NCI-H187 (cell line): Measurements from ENCODE around the gene POC1A.

Source experiments
- DNase-seq, 2 experiments: peaks; one replicate each; lab custom pipeline; 2025; lab: John Stamatoyannopoulos, UW

POC1A gene

DNA sequence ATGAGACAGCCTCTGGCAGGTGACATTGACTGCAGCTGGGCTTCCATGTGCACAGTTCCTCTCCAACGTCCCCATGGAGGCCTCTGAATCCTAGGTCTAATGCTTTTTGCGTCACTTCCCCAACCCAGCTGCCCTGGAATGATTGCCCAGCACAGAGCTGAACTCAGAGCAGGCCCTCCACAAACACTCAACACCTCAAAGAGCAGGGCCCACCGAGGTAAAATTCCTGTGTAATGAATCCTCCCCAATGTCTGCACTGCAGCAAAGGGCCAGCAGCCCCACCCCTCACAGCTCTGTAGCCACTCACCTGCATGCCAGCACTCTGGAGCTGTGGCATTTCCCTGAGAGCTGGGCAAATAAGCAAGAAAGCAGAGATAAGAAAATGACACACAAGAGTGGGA lies 55.2 kb downstream of the POC1A start:
- DNase-seq, result no peak

- no peak for DNase-seq
These were observed 56.2 kb downstream of the POC1A start for GRCh38 chr3:52097851-52098507.

DNA sequence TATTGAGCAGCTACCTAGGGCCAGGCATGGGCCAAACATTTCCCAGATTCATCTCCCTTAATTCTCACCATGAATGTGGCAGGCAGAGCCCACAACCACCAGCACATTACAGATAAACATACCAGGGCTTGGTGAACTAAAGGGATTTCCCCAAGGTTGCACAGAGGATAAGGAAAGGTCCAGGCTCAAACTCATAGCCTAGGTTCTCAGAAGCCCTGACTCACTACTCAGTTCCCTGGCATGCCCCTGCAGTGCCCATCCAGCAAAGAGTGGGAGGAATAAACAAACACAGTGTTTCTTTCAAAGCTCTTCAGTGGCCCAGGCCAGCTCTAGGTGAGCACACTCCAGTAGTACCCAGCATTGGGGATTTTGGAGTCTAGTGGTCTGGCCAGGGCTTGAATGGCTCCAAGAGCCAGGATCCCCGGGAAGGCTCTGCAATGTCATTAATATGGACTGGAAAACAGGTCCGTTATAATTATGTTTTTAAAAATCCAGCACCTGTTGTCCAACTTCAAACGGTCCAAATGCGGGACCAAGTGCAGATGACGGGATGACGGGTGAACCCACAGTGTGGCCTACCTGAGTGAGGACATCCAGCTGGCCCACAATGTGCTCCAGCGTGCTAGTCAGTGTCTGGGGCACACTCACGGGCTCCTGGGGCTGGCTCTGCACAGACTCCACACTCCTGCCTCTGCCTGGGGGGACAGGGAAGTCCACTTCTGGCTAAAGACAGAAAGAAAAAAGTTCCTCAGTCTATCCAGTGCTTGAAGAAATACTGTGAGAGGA lies 58.0 kb downstream of the POC1A start:
- DNase-seq, result no peak

- no peak for DNase-seq
These were observed 59.4 kb downstream of the POC1A start for GRCh38 chr3:52094571-52095485.

- no peak for DNase-seq
These were observed 60.3 kb downstream of the POC1A start for GRCh38 chr3:52093756-52094545.

DNA sequence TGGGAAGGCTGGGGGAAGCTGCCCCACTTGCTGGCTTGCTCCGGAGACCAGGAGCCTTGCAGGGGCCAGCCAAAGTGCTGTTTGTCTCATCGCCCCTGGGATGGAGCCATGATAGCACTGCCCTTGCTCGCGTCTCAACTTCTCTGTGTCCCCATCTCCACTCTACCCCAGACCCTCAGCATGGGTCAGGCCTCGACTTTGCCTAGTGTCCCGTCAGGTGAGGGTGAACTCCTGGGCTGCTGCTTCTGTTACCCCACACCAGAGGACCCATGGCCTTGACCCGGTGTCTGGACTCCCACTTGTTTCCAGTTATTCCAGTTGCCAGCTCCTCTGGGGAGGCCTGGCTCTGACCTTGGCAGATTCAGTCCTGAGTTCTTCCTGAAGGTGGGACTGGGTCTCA lies 61.3 kb downstream of the POC1A start:
- no peak for DNase-seq

GRCh38 chr3:52092271-52092660 lies 62.0 kb downstream of the POC1A start:
- DNase-seq, result no peak

DNA sequence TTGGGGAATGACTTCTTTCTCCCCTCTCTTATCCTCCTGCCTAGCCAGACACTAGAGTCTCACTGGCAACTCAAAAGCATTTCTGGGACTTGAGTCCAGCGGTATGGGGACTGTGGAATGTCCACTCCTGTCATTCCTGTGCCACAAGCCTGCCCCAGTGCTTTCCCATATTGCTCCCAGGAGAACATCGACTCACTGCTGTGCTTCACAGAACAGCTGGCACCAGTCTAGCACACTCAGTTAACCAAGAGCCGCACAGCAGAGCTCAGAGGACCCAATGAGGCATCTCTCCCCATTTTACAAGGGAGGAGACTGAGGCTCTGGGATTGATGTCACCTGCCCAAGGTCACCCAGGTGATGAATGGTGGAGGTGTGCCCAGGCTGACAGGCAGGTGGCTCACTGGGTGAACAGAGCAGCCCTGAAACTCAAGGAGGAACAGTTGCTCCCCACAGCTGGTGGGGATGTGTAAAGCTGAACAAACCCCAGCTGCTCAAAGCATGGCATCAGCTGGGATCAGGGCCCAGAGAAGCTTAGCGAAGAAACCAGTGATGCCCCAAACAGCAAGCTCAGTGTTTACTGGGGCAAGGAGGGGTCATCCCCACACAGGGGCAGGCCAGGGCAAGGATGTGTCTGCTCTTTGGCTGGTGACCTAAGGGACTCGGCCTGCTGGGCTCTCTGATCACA lies 62.5 kb downstream of the POC1A start:
- no peak for DNase-seq

GRCh38 chr3:52090933-52091468 lies 63.2 kb downstream of the POC1A start:
- DNase-seq, result no peak

GRCh38 chr3:52090131-52090932 lies 63.9 kb downstream of the POC1A start:
- DNase-seq, result no peak

GRCh38 chr3:52089691-52090090 lies 64.5 kb downstream of the POC1A start:
- DNase-seq, result no peak

GRCh38 chr3:52088445-52089367 lies 65.5 kb downstream of the POC1A start:
- DNase-seq, result no peak

DNA sequence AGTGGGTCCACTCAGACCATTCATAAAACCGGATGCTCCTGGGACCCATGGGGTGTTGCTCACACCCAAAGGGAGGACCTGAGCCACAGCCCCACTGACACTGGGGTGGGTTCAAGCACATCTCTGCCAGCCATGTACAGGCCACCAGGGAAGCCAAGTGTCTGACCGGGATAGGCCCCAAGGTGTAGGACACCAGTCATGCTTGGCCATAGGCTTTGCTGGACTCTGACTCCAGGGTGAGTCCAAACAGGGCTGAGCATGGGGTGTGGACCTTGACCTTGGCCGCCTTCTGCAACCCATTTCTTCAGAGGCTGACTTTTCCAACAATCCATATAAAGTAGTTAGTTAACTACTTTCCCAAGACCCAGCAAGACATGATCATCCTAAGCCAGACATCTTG lies 66.5 kb downstream of the POC1A start:
- DNase-seq, result no peak

DNA sequence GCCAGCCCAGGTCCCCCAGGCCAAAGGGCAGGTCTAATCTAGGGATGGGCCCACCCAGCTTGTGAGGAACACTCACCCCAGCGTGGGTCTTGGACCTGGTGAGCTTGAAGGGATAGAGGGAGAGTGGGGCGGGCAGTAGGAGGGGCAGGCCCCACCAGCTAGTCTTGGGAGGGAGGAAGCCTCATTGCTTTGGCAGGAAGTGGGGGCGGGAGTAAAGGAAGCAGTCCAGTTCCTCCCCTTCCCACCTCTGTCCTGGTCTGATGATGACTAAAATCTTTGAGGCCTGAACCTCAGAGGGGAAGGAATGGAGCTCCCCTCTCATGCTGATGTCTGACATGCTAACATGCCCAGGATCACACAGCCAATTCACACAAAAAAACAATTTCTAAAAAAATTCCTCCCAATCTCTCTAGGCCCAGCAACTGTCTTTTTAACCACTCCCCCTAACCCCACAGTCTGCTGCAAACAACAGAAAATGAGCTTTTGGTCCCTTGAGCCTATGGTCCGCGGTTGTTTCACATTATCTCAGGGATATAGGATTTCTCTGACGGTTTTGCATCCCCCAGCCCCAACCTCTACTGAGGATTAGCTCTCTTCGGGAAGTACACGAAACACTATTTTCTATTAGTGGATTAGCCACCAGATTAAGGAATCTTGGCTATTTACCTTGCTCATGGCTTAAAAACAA lies 67.1 kb downstream of the POC1A start:
- DNase-seq, result no peak

DNA sequence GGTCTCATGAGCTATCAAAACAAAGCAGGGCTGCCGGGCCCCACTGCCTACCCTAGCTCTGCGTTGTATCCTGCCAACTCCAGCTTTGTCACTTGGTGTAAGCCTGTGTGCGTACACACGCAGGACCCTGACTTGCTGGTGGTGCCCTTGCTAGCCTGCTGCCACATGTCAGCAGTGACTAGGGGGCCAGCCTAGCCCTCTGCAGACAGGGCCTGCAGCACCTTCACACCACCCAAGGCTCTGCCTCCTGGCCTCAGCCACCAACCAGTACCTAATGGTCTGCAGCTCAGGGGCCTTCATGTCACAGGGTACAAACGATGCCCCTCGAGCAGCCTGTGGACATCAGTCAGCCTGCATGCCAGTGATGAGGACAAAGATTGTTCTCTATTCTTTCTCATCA lies 67.8 kb downstream of the POC1A start:
- DNase-seq, result no peak

DNA sequence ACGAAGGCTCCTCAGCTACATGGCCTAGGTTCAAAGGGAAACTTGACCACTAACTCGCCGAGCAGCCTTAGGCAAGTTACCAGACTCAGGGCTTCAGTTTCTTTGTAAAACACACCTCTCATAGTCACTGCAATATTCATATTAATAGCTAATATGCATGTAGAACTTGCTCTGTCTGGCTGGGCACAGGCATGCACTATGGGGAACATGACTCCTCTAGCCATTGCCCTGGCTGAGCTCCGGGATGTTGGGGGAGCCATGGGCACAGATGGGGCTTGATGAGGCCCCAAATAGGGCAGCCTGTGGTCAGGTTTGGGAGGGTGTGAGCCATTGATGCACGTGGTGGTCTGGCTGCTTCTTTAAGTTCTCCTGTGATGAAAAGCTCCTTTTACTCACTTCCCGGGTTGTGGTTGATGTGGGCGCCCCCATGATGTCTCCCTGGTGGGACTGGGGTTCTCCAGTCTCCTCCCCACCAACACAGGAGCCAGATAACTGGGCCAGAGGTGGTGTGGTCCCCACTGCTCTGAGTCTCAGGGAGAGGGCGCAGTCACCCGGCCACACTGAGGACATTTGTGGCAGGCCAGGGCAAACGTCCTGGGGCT lies 68.4 kb downstream of the POC1A start:
- DNase-seq, result no peak

DNA sequence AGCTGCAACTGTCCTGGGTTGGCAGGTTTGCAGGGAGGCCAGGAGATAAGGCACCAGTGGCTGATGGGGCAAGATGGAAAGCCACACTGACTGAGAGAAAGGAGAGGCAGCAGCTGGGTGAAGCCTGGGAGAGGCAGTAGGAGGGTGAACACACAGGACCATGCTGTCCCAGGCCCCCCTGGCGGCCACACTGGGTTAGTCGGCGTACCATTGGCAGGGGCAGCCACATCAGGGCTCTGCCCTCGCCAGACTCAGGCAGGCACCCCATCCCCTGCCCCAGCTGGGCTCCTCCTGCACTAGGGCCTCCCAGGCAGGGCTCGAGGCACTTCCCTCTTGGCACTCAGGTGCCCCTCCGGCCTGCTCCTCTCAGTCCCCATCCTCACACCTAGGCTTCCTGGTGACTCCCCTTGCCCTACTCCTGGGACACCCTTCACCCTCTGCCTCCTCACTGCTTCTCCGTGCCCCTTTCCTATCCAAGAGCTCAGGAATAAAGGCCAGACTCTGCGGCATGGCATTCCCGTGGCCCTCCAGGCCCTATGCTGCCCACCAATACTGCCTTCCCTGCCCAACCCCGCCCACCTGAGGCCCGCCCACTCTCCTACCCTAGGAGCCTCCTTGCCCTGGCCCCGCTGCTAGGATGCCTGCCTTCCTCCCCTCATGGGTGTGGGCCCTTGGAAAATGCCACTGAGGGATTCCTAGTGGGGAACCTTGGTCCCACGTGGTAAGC lies 69.1 kb downstream of the POC1A start:
- no peak for DNase-seq
